Neural cell (in vitro differentiated cells): Measurements from ENCODE around the gene TLR2.

ENCODE experiments used
- EP300 ChIP-seq: fragments of 450-650 bp; conservative IDR thresholded peaks from 2 replicates; pipeline ENCODE4 v1.6.1; 2014; ENCODE audit warnings: antibody characterized with exemption, mild to moderate bottlenecking, moderate library complexity; ENCODE audit not compliant: poor library complexity, severe bottlenecking
- POLR2AphosphoS5 ChIP-seq: IDR thresholded peaks from 2 replicates; pipeline ENCODE4 v1.6.1; 2012
- TAF1 ChIP-seq: IDR thresholded peaks from 2 replicates; pipeline ENCODE4 v1.6.1; 2012; ENCODE audit warnings: low read depth
- TF ChIP-seq, protein P1 (sequence below): fragments of 450-650 bp; IDR thresholded peaks from 2 replicates; pipeline ENCODE4 v1.5.1; 2014; ENCODE audit warnings: antibody characterized with exemption, mild to moderate bottlenecking, moderate library complexity; ENCODE audit not compliant: poor library complexity, severe bottlenecking

- TF ChIP-seq, protein P1, sequence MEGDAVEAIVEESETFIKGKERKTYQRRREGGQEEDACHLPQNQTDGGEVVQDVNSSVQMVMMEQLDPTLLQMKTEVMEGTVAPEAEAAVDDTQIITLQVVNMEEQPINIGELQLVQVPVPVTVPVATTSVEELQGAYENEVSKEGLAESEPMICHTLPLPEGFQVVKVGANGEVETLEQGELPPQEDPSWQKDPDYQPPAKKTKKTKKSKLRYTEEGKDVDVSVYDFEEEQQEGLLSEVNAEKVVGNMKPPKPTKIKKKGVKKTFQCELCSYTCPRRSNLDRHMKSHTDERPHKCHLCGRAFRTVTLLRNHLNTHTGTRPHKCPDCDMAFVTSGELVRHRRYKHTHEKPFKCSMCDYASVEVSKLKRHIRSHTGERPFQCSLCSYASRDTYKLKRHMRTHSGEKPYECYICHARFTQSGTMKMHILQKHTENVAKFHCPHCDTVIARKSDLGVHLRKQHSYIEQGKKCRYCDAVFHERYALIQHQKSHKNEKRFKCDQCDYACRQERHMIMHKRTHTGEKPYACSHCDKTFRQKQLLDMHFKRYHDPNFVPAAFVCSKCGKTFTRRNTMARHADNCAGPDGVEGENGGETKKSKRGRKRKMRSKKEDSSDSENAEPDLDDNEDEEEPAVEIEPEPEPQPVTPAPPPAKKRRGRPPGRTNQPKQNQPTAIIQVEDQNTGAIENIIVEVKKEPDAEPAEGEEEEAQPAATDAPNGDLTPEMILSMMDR = no peak
- TF ChIP-seq POLR2AphosphoS5 (no peak), EP300 (no peak), TAF1 (no peak)
These were observed 22.4 kb downstream of the TLR2 start for GRCh38 chr4:153706519-153706918.
